Measurements from ENCODE around the gene B4GALT6.

The B4GALT6 gene

DNA sequence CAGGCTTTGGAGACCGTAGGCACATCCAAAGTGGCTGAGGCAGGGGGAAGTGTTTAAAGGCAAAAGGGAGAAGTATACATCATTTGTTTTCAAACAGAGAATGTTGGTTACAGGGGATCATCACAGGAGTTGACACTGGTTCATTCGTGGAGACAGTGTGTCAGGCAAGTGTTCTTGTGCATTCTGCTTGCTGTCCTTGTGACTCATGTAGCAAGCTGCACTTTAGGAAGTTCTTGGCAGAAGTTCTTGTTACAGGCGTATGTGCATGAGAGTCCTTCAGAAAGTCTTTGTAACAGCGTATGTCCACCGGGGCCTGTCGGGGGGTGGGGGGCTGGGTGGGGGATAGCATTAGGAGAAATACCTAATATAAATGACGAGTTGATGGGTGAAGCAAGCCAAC lies 36.5 kb upstream of the B4GALT6 start:
- Histone ChIP-seq H3K4me1 (ENCODE audit: insufficient read depth, insufficient read length) (no peaks in the 10 kb centered on the region), H3K27me3 (ENCODE audit: insufficient read depth, insufficient read length) (no peaks in the 10 kb centered on the region), H3K4me3 (ENCODE audit: insufficient read length, low read depth) (no peak overlapping the region), H3K9ac (ENCODE audit: insufficient read length, low read depth) (no peak overlapping the region), H3K36me3 (ENCODE audit: insufficient read depth, insufficient read length, low read length) (no peaks in the 10 kb centered on the region), H3K9me3 (ENCODE audit: insufficient read depth, low read length) (peaks cover 10% of the 10 kb centered on the region)
- no peak for TF ChIP-seq SUZ12 (IDR thresholded peaks at IDR 0.05; ENCODE audit: extremely low read depth, insufficient read depth, insufficient read length)
- no peak for TF ChIP-seq ZNF274 (IDR thresholded peaks at IDR 0.05; ENCODE audit: low read depth, low read length)
- TF ChIP-seq YY1 (IDR thresholded peaks at IDR 0.05; ENCODE audit: insufficient read depth, insufficient read length), result no peak
- no peak for DNase-seq (ENCODE audit: low read depth, low spot score)

DNA sequence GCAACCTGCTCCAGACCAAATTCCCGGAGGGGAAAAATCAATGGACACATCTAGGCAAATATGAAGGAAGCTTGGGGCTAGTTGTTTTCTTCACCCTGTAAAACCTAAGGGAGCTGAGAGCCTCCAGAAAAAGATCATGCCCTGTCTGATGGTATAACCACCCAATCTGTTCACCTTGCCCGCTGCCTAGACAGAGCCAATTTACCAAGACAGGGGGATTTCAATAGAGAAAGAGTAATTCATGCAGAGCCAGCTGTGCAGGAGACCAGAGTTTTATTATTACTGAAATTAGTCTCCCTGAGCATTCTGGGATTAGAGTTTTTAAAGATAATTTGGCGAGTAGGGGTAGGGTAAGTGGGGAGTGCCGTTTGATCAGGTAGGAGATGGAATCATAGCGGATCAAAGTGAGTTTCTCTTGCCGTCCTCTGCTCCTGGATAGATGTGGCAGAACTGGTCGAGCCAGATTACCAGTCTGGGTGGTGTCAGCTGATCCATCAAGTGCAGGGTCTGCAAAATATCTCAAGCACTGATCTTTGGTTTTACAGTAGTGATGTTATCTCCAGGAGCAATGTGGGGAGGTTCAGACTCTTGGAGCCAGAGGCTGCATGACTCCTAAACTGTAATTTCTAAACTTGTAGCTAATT lies 35.1 kb upstream of the B4GALT6 start:
- peaks cover 10% of the 10 kb centered on the region for H3K9me3 ChIP-seq (ENCODE audit: insufficient read depth, low read length)
- no peak overlapping the region for H3K4me3 ChIP-seq (ENCODE audit: insufficient read length, low read depth)
- H3K36me3 ChIP-seq (ENCODE audit: insufficient read depth, insufficient read length, low read length), result no peaks in the 10 kb centered on the region
- no peak overlapping the region for H3K9ac ChIP-seq (ENCODE audit: insufficient read length, low read depth)
- no peaks in the 10 kb centered on the region for H3K4me1 ChIP-seq (ENCODE audit: insufficient read depth, insufficient read length)
- no peaks in the 10 kb centered on the region for H3K27me3 ChIP-seq (ENCODE audit: insufficient read depth, insufficient read length)
- no peak for DNase-seq (ENCODE audit: low read depth, low spot score)
- TF ChIP-seq SUZ12 (IDR thresholded peaks at IDR 0.05; ENCODE audit: extremely low read depth, insufficient read depth, insufficient read length), result no peak
- TF ChIP-seq ZNF274 (IDR thresholded peaks at IDR 0.05; ENCODE audit: low read depth, low read length), result no peak
- TF ChIP-seq YY1 (IDR thresholded peaks at IDR 0.05; ENCODE audit: insufficient read depth, insufficient read length), result no peak

DNA sequence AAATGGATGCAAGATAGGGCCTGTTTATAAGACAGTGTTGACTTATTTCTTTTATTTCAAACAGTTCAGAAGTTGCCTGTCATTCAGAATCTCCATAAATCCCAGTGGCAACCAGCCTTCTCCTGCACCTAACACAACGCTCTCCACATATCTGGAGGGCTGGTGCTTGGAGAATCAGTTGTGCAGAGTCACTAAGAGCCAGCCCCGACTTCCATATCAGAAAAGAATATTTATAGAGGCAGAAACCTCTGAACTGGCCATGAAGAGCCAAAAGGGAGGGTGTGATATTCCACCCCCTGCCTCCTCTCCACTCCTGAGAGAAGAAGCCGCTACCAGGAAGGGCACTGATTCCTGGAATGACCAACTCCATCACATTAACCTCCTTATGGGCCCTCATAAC lies 34.0 kb upstream of the B4GALT6 start:
- Histone ChIP-seq H3K4me3 (ENCODE audit: insufficient read length, low read depth) (no peak overlapping the region), H3K9ac (ENCODE audit: insufficient read length, low read depth) (no peak overlapping the region), H3K27me3 (ENCODE audit: insufficient read depth, insufficient read length) (no peaks in the 10 kb centered on the region), H3K36me3 (ENCODE audit: insufficient read depth, insufficient read length, low read length) (no peaks in the 10 kb centered on the region), H3K4me1 (ENCODE audit: insufficient read depth, insufficient read length) (no peaks in the 10 kb centered on the region), H3K9me3 (ENCODE audit: insufficient read depth, low read length) (peaks cover 10% of the 10 kb centered on the region)
- no peak for DNase-seq (ENCODE audit: low read depth, low spot score)
- no peak for TF ChIP-seq ZNF274 (IDR thresholded peaks at IDR 0.05; ENCODE audit: low read depth, low read length)
- no peak for TF ChIP-seq YY1 (IDR thresholded peaks at IDR 0.05; ENCODE audit: insufficient read depth, insufficient read length)
- TF ChIP-seq SUZ12 (IDR thresholded peaks at IDR 0.05; ENCODE audit: extremely low read depth, insufficient read depth, insufficient read length), result no peak

DNA sequence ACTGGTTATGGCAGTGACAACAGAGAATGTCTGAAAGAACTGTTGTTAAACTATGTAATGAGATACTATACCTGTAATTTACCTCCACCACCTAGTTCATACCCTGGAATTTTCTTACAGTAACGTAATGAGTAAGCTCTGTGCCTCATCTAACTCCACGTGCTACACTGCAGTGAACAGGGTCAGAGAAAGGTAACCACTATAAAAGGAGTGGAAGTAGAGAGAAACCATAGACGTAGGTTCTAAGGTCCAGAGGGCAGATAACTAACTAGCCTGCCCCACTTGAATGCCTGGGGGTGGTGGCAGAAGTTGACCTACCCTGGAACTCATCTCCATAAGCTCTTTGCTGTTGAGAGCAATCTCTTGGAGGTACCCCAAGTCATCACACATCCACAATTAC lies 32.0 kb upstream of the B4GALT6 start:
- no peaks in the 10 kb centered on the region for H3K36me3 ChIP-seq (ENCODE audit: insufficient read depth, insufficient read length, low read length)
- H3K9ac ChIP-seq (ENCODE audit: insufficient read length, low read depth), result no peak overlapping the region
- peaks cover 10% of the 10 kb centered on the region for H3K9me3 ChIP-seq (ENCODE audit: insufficient read depth, low read length)
- no peak overlapping the region for H3K4me3 ChIP-seq (ENCODE audit: insufficient read length, low read depth)
- no peaks in the 10 kb centered on the region for H3K27me3 ChIP-seq (ENCODE audit: insufficient read depth, insufficient read length)
- DNase-seq (ENCODE audit: low read depth, low spot score), result no peak
- TF ChIP-seq SUZ12 (IDR thresholded peaks at IDR 0.05; ENCODE audit: extremely low read depth, insufficient read depth, insufficient read length) (no peak), ZNF274 (IDR thresholded peaks at IDR 0.05; ENCODE audit: low read depth, low read length) (no peak)
- H3K4me1 ChIP-seq (ENCODE audit: insufficient read depth, insufficient read length), result no peaks in the 10 kb centered on the region

DNA sequence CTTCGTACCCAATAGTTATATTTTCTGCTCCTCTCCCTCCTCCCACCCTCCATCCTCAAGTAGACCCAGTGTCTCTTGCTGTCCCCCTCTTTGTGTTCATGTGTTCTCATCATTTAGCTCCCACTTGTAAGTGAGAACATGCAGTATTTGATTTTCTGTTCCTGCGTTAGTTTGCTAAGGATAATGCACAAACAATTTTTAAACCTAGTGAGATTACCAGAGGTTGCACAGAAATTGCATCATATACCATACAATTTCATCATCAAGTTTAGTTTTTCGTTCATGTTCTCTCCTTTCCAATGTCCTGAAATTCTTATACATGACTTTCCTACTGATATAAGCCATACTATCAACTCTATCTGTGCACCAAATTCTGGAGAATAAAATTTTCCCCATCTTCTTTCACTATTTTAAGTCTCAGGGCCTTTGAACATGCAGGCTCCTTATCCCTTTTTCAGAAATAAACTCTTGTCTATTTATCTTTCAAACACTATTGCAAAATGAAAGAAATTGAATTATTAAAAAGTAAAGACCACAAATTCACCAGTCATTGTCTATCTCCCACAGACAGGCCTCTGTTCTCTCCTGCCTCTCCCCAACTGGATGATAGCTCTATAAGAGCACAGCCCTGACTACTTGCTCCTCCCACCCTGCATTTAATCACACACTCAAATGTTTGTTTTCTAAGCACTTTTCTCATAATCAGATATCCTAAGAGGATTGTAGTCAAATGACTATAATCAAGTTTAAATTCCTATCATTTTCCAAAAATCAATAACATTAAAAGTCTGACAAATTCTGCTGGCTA lies 27.2 kb upstream of the B4GALT6 start:
- Histone ChIP-seq H3K4me1 (ENCODE audit: insufficient read depth, insufficient read length) (peaks cover 2% of the 10 kb centered on the region), H3K4me3 (ENCODE audit: insufficient read length, low read depth) (no peak overlapping the region), H3K9me3 (ENCODE audit: insufficient read depth, low read length) (no peaks in the 10 kb centered on the region), H3K27me3 (ENCODE audit: insufficient read depth, insufficient read length) (no peaks in the 10 kb centered on the region), H3K36me3 (ENCODE audit: insufficient read depth, insufficient read length, low read length) (no peaks in the 10 kb centered on the region), H3K9ac (ENCODE audit: insufficient read length, low read depth) (no peak overlapping the region)
- DNase-seq (ENCODE audit: low read depth, low spot score), result no peak
- TF ChIP-seq ZNF274 (IDR thresholded peaks at IDR 0.05; ENCODE audit: low read depth, low read length) (no peak), SUZ12 (IDR thresholded peaks at IDR 0.05; ENCODE audit: extremely low read depth, insufficient read depth, insufficient read length) (no peak), YY1 (IDR thresholded peaks at IDR 0.05; ENCODE audit: insufficient read depth, insufficient read length) (no peak)

DNA sequence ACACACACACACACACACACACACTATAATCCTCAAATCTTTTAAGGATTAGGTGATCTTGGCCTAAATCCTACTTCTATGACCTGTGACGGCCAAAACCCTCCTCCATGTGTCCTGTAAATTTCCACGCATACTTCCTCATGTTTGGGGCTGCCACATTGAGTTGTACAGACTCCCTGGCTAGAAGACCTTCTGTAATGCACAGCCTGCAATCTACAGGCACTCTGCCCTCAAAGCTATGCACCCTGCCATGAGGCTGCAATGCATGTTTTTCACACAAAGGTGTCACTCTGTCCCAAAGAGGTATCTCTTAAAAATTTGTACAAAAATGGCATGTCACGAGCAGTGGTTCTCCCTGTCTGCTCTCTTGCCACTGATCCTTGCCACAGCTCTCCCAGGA lies 26.4 kb upstream of the B4GALT6 start:
- TF ChIP-seq ZNF274 (IDR thresholded peaks at IDR 0.05; ENCODE audit: low read depth, low read length) (no peak), YY1 (IDR thresholded peaks at IDR 0.05; ENCODE audit: insufficient read depth, insufficient read length) (no peak), SUZ12 (IDR thresholded peaks at IDR 0.05; ENCODE audit: extremely low read depth, insufficient read depth, insufficient read length) (no peak)
- no peak for DNase-seq (ENCODE audit: low read depth, low spot score)
- H3K27me3 ChIP-seq (ENCODE audit: insufficient read depth, insufficient read length), result no peaks in the 10 kb centered on the region
- H3K4me3 ChIP-seq (ENCODE audit: insufficient read length, low read depth), result no peak overlapping the region
- H3K9me3 ChIP-seq (ENCODE audit: insufficient read depth, low read length), result no peaks in the 10 kb centered on the region
- no peak overlapping the region for H3K9ac ChIP-seq (ENCODE audit: insufficient read length, low read depth)
- no peaks in the 10 kb centered on the region for H3K36me3 ChIP-seq (ENCODE audit: insufficient read depth, insufficient read length, low read length)
- H3K4me1 ChIP-seq (ENCODE audit: insufficient read depth, insufficient read length), result peaks cover 2% of the 10 kb centered on the region

DNA sequence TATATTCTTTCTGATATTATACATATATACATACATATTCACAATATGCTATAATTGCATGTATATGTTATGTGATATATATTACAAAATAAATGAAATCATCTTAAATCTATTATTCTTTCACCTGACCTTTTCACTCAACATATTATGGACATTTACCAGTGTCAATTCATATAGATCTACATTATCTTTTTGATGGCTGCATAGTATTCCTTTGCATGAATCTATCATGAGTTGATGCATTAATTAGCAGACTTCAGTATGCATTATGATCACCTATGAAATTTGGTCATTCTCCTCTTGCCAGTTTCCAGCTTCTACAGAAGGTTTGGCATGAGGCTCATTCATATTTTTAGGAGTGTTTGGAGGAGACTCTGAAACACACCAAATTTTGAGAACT lies 23.4 kb upstream of the B4GALT6 start:
- TF ChIP-seq YY1 (IDR thresholded peaks at IDR 0.05; ENCODE audit: insufficient read depth, insufficient read length) (no peak), ZNF274 (IDR thresholded peaks at IDR 0.05; ENCODE audit: low read depth, low read length) (no peak)
- Histone ChIP-seq H3K9ac (ENCODE audit: insufficient read length, low read depth) (no peak overlapping the region), H3K36me3 (ENCODE audit: insufficient read depth, insufficient read length, low read length) (no peaks in the 10 kb centered on the region), H3K27me3 (ENCODE audit: insufficient read depth, insufficient read length) (no peaks in the 10 kb centered on the region), H3K4me3 (ENCODE audit: insufficient read length, low read depth) (no peak overlapping the region), H3K9me3 (ENCODE audit: insufficient read depth, low read length) (no peaks in the 10 kb centered on the region), H3K4me1 (ENCODE audit: insufficient read depth, insufficient read length) (peaks cover 2% of the 10 kb centered on the region)
- no peak for DNase-seq (ENCODE audit: low read depth, low spot score)
